ENCODE results near the gene GALNT13.

The GALNT13 gene

GRCh38 chr2:154261473-154262027 lies 389.8 kb downstream of the GALNT13 start:
- H3K9me3 ChIP-seq (ENCODE audit: control insufficient read depth in 5 of 5, low read length in 5 of 5) = no peaks in the 10 kb centered on the region
- peaks cover 0 to 2% (median 0%) of the 10 kb centered on the region in 5 donors for H3K36me3 ChIP-seq (ENCODE audit: control insufficient read depth in 5 of 5, insufficient read depth in 5 of 5, low read length in 5 of 5)
- H3K9ac ChIP-seq (ENCODE audit: low read length in 5 of 5) = no peak overlapping the region
- no peaks in the 10 kb centered on the region for H3K4me1 ChIP-seq (ENCODE audit: control insufficient read depth in 5 of 5, insufficient read depth in 5 of 5, low read length in 5 of 5)
- no peak overlapping the region for H3K27ac ChIP-seq (ENCODE audit: low read depth, low read length)
- H3K27me3 ChIP-seq (ENCODE audit: control insufficient read depth in 5 of 5, insufficient read depth in 4 of 5, low read length in 5 of 5) = no peaks in the 10 kb centered on the region
- no peak overlapping the region for H3K4me3 ChIP-seq (ENCODE audit: low read depth in 1 of 5, low read length in 5 of 5)

- no peak overlapping the region for H3K27ac ChIP-seq (ENCODE audit: low read depth, low read length)
- no peak overlapping the region for H3K4me3 ChIP-seq (ENCODE audit: low read depth in 1 of 5, low read length in 5 of 5)
- peaks cover 0 to 2% (median 0%) of the 10 kb centered on the region in 5 donors for H3K36me3 ChIP-seq (ENCODE audit: control insufficient read depth in 5 of 5, insufficient read depth in 5 of 5, low read length in 5 of 5)
- H3K4me1 ChIP-seq (ENCODE audit: control insufficient read depth in 5 of 5, insufficient read depth in 5 of 5, low read length in 5 of 5) = no peaks in the 10 kb centered on the region
- no peaks in the 10 kb centered on the region for H3K9me3 ChIP-seq (ENCODE audit: control insufficient read depth in 5 of 5, low read length in 5 of 5)
- H3K9ac ChIP-seq (ENCODE audit: low read length in 5 of 5) = no peak overlapping the region
- no peaks in the 10 kb centered on the region for H3K27me3 ChIP-seq (ENCODE audit: control insufficient read depth in 5 of 5, insufficient read depth in 4 of 5, low read length in 5 of 5)
Observed at GRCh38 chr2:154263206-154263605, 391.5 kb downstream of the GALNT13 start.

- Histone ChIP-seq H3K4me3 (ENCODE audit: low read depth in 1 of 5, low read length in 5 of 5) (no peak overlapping the region), H3K4me1 (ENCODE audit: control insufficient read depth in 5 of 5, insufficient read depth in 5 of 5, low read length in 5 of 5) (no peaks in the 10 kb centered on the region), H3K27me3 (ENCODE audit: control insufficient read depth in 5 of 5, insufficient read depth in 4 of 5, low read length in 5 of 5) (no peaks in the 10 kb centered on the region), H3K9me3 (ENCODE audit: control insufficient read depth in 5 of 5, low read length in 5 of 5) (no peaks in the 10 kb centered on the region), H3K36me3 (ENCODE audit: control insufficient read depth in 5 of 5, insufficient read depth in 5 of 5, low read length in 5 of 5) (peaks cover 0 to 2% (median 0%) of the 10 kb centered on the region in 5 donors), H3K27ac (ENCODE audit: low read depth, low read length) (no peak overlapping the region), H3K9ac (ENCODE audit: low read length in 5 of 5) (no peak overlapping the region)
Observed at GRCh38 chr2:154264024-154264423, 392.3 kb downstream of the GALNT13 start.

GRCh38 chr2:154267983-154268382 lies 396.3 kb downstream of the GALNT13 start:
- Histone ChIP-seq H3K9ac (ENCODE audit: low read length in 5 of 5) (no peak overlapping the region), H3K27ac (ENCODE audit: low read depth, low read length) (no peak overlapping the region), H3K4me1 (ENCODE audit: control insufficient read depth in 5 of 5, insufficient read depth in 5 of 5, low read length in 5 of 5) (no peaks in the 10 kb centered on the region), H3K4me3 (ENCODE audit: low read depth in 1 of 5, low read length in 5 of 5) (no peak overlapping the region), H3K36me3 (ENCODE audit: control insufficient read depth in 5 of 5, insufficient read depth in 5 of 5, low read length in 5 of 5) (peaks cover 0 to 2% (median 0%) of the 10 kb centered on the region in 5 donors), H3K9me3 (ENCODE audit: control insufficient read depth in 5 of 5, low read length in 5 of 5) (no peaks in the 10 kb centered on the region), H3K27me3 (ENCODE audit: control insufficient read depth in 5 of 5, insufficient read depth in 4 of 5, low read length in 5 of 5) (no peaks in the 10 kb centered on the region)

GRCh38 chr2:154280543-154280942 lies 408.8 kb downstream of the GALNT13 start:
- Histone ChIP-seq H3K27ac (ENCODE audit: low read depth, low read length) (no peak overlapping the region), H3K4me3 (ENCODE audit: low read depth in 1 of 5, low read length in 5 of 5) (no peak overlapping the region), H3K27me3 (ENCODE audit: control insufficient read depth in 5 of 5, insufficient read depth in 4 of 5, low read length in 5 of 5) (no peaks in the 10 kb centered on the region), H3K36me3 (ENCODE audit: control insufficient read depth in 5 of 5, insufficient read depth in 5 of 5, low read length in 5 of 5) (no peaks in the 10 kb centered on the region), H3K9ac (ENCODE audit: low read length in 5 of 5) (no peak overlapping the region), H3K4me1 (ENCODE audit: control insufficient read depth in 5 of 5, insufficient read depth in 5 of 5, low read length in 5 of 5) (no peaks in the 10 kb centered on the region), H3K9me3 (ENCODE audit: control insufficient read depth in 5 of 5, low read length in 5 of 5) (peaks cover 0 to 3% (median 0%) of the 10 kb centered on the region in 5 donors)

GRCh38 chr2:154289870-154290269 lies 418.1 kb downstream of the GALNT13 start:
- H3K4me1 ChIP-seq (ENCODE audit: control insufficient read depth in 5 of 5, insufficient read depth in 5 of 5, low read length in 5 of 5) = no peaks in the 10 kb centered on the region
- no peaks in the 10 kb centered on the region for H3K27me3 ChIP-seq (ENCODE audit: control insufficient read depth in 5 of 5, insufficient read depth in 4 of 5, low read length in 5 of 5)
- peaks cover 0 to 6% (median 2%) of the 10 kb centered on the region in 5 donors for H3K9me3 ChIP-seq (ENCODE audit: control insufficient read depth in 5 of 5, low read length in 5 of 5)
- no peak overlapping the region for H3K9ac ChIP-seq (ENCODE audit: low read length in 5 of 5)
- H3K36me3 ChIP-seq (ENCODE audit: control insufficient read depth in 5 of 5, insufficient read depth in 5 of 5, low read length in 5 of 5) = no peaks in the 10 kb centered on the region
- H3K4me3 ChIP-seq (ENCODE audit: low read depth in 1 of 5, low read length in 5 of 5) = no peak overlapping the region
- no peak overlapping the region for H3K27ac ChIP-seq (ENCODE audit: low read depth, low read length)

GRCh38 chr2:154291511-154291910 lies 419.8 kb downstream of the GALNT13 start:
- Histone ChIP-seq H3K4me1 (ENCODE audit: control insufficient read depth in 5 of 5, insufficient read depth in 5 of 5, low read length in 5 of 5) (no peaks in the 10 kb centered on the region), H3K27me3 (ENCODE audit: control insufficient read depth in 5 of 5, insufficient read depth in 4 of 5, low read length in 5 of 5) (no peaks in the 10 kb centered on the region), H3K27ac (ENCODE audit: low read depth, low read length) (no peak overlapping the region), H3K4me3 (ENCODE audit: low read depth in 1 of 5, low read length in 5 of 5) (no peak overlapping the region), H3K9me3 (ENCODE audit: control insufficient read depth in 5 of 5, low read length in 5 of 5) (peaks cover 0 to 4% (median 1%) of the 10 kb centered on the region in 5 donors), H3K9ac (ENCODE audit: low read length in 5 of 5) (no peak overlapping the region), H3K36me3 (ENCODE audit: control insufficient read depth in 5 of 5, insufficient read depth in 5 of 5, low read length in 5 of 5) (no peaks in the 10 kb centered on the region)

GRCh38 chr2:154291927-154292326 lies 420.2 kb downstream of the GALNT13 start:
- H3K9me3 ChIP-seq (ENCODE audit: control insufficient read depth in 5 of 5, low read length in 5 of 5) = no peaks in the 10 kb centered on the region
- no peak overlapping the region for H3K9ac ChIP-seq (ENCODE audit: low read length in 5 of 5)
- no peaks in the 10 kb centered on the region for H3K4me1 ChIP-seq (ENCODE audit: control insufficient read depth in 5 of 5, insufficient read depth in 5 of 5, low read length in 5 of 5)
- no peak overlapping the region for H3K4me3 ChIP-seq (ENCODE audit: low read depth in 1 of 5, low read length in 5 of 5)
- H3K27ac ChIP-seq (ENCODE audit: low read depth, low read length) = no peak overlapping the region
- no peaks in the 10 kb centered on the region for H3K36me3 ChIP-seq (ENCODE audit: control insufficient read depth in 5 of 5, insufficient read depth in 5 of 5, low read length in 5 of 5)
- H3K27me3 ChIP-seq (ENCODE audit: control insufficient read depth in 5 of 5, insufficient read depth in 4 of 5, low read length in 5 of 5) = no peaks in the 10 kb centered on the region

- H3K27me3 ChIP-seq (ENCODE audit: control insufficient read depth in 5 of 5, insufficient read depth in 4 of 5, low read length in 5 of 5) = no peaks in the 10 kb centered on the region
- no peaks in the 10 kb centered on the region for H3K4me1 ChIP-seq (ENCODE audit: control insufficient read depth in 5 of 5, insufficient read depth in 5 of 5, low read length in 5 of 5)
- H3K9ac ChIP-seq (ENCODE audit: low read length in 5 of 5) = no peak overlapping the region
- H3K36me3 ChIP-seq (ENCODE audit: control insufficient read depth in 5 of 5, insufficient read depth in 5 of 5, low read length in 5 of 5) = no peaks in the 10 kb centered on the region
- H3K4me3 ChIP-seq (ENCODE audit: low read depth in 1 of 5, low read length in 5 of 5) = no peak overlapping the region
- no peaks in the 10 kb centered on the region for H3K9me3 ChIP-seq (ENCODE audit: control insufficient read depth in 5 of 5, low read length in 5 of 5)
- H3K27ac ChIP-seq (ENCODE audit: low read depth, low read length) = no peak overlapping the region
Observed at GRCh38 chr2:154293864-154294263, 422.1 kb downstream of the GALNT13 start.

- no peaks in the 10 kb centered on the region for H3K36me3 ChIP-seq (ENCODE audit: control insufficient read depth in 5 of 5, insufficient read depth in 5 of 5, low read length in 5 of 5)
- no peaks in the 10 kb centered on the region for H3K27me3 ChIP-seq (ENCODE audit: control insufficient read depth in 5 of 5, insufficient read depth in 4 of 5, low read length in 5 of 5)
- no peak overlapping the region for H3K27ac ChIP-seq (ENCODE audit: low read depth, low read length)
- H3K4me3 ChIP-seq (ENCODE audit: low read depth in 1 of 5, low read length in 5 of 5) = no peak overlapping the region
- no peaks in the 10 kb centered on the region for H3K9me3 ChIP-seq (ENCODE audit: control insufficient read depth in 5 of 5, low read length in 5 of 5)
- no peak overlapping the region for H3K9ac ChIP-seq (ENCODE audit: low read length in 5 of 5)
- no peaks in the 10 kb centered on the region for H3K4me1 ChIP-seq (ENCODE audit: control insufficient read depth in 5 of 5, insufficient read depth in 5 of 5, low read length in 5 of 5)
Observed at GRCh38 chr2:154306266-154306970, 434.7 kb downstream of the GALNT13 start.
